ENCODE results near the gene NDUFA7.

GRCh38 chr19:8321067-8321985, at the start of gene NDUFA7, which contains the start of gene RPS28:
- TF ChIP-seq GATA3 (IDR thresholded peaks at IDR 0.05; ENCODE audit: low read depth, low read length) = no peak
- no peak for TF ChIP-seq GATA2 (IDR thresholded peaks at IDR 0.05; ENCODE audit: low read depth, low read length)
